HepG2 (cell line): ENCODE data around the gene GAS2L1. TPM values are rescaled to one million over a fixed set of nuclear protein-coding genes. Genes with fewer than 3 reads are reported as not detected.

Experiments
- ARID5B ChIP-seq: IDR thresholded peaks from 2 replicates; pipeline ENCODE4 v1.4.0; 2020; ENCODE audit warnings: mild to moderate bottlenecking, missing genetic modification reagents
- CCDC6 ChIP-seq: sonication (generic); formaldehyde crosslinking; IDR thresholded peaks from 2 replicates; pipeline ENCODE4 v1.8.1; 2022; ENCODE audit warnings: mild to moderate bottlenecking, missing genetic modification reagents, moderate library complexity
- IRF9 ChIP-seq: sonication (generic); formaldehyde crosslinking; IDR thresholded peaks from 2 replicates; pipeline ENCODE4 v1.8.0; 2022; ENCODE audit warnings: missing genetic modification reagents, mild to moderate bottlenecking, borderline replicate concordance
- KDM1A ChIP-seq: IDR thresholded peaks from 2 replicates; pipeline ENCODE4 v1.6.1; 2016; ENCODE audit warnings: missing compliant biosample characterization
- MXI1 ChIP-seq: IDR thresholded peaks from 3 replicates; pipeline ENCODE4 v1.6.1; 2012; ENCODE audit warnings: low read depth, low read length, inconsistent platforms, borderline replicate concordance
- MYC ChIP-seq: sonication (generic); formaldehyde crosslinking; IDR thresholded peaks from 2 replicates; pipeline ENCODE4 v1.9.0; 2021; ENCODE audit warnings: missing genetic modification reagents, borderline replicate concordance
- SKI ChIP-seq: fragments of 450-650 bp; IDR thresholded peaks from one replicate; pipeline ENCODE4 v1.6.1; 2018; ENCODE audit warnings: mild to moderate bottlenecking; ENCODE audit not compliant: partially characterized antibody
- SRSF1 ChIP-seq: fragments of 200-400 bp; formaldehyde crosslinking; optimal IDR thresholded peaks from 2 replicates; pipeline ENCODE3; 2017; ENCODE audit warnings: mild to moderate bottlenecking, low read depth, low read length, moderate library complexity
- TEAD3 ChIP-seq: optimal IDR thresholded peaks from 2 replicates; pipeline ENCODE3; 2016; ENCODE audit warnings: borderline replicate concordance
- ZBTB38 ChIP-seq: sonication (generic); formaldehyde crosslinking; IDR thresholded peaks from 2 replicates; pipeline ENCODE4 v1.5.1; 2020; ENCODE audit warnings: mild to moderate bottlenecking, missing genetic modification reagents
- ZFP36 ChIP-seq: fragments of 150-350 bp; IDR thresholded peaks from 2 replicates; pipeline ENCODE4 v1.6.1; 2018; ENCODE audit warnings: borderline replicate concordance, low read length, low read depth; ENCODE audit not compliant: partially characterized antibody
- ZFP37 ChIP-seq: sonication (generic); formaldehyde crosslinking; IDR thresholded peaks from 2 replicates; pipeline ENCODE4 v1.4.0; 2020; ENCODE audit warnings: missing genetic modification reagents, borderline replicate concordance
- ZFX ChIP-seq: sonication (generic); formaldehyde crosslinking; IDR thresholded peaks from 2 replicates; pipeline ENCODE4 v1.4.0; 2020; ENCODE audit warnings: mild to moderate bottlenecking, low read depth, missing genetic modification reagents, moderate library complexity
- ZFY ChIP-seq: sonication (generic); formaldehyde crosslinking; IDR thresholded peaks from 2 replicates; pipeline ENCODE4 v1.4.0; 2020; ENCODE audit warnings: missing genetic modification reagents
- ZNF143 ChIP-seq: sonication (generic); formaldehyde crosslinking; IDR thresholded peaks from 2 replicates; pipeline ENCODE4 v1.4.0; 2020; ENCODE audit warnings: missing genetic modification reagents
- ZNF160 ChIP-seq: sonication (generic); formaldehyde crosslinking; IDR thresholded peaks from 2 replicates; pipeline ENCODE4 v1.8.0; 2022; ENCODE audit warnings: mild to moderate bottlenecking, inconsistent platforms, missing genetic modification reagents
- ZNF207 ChIP-seq: fragments of 450-650 bp; IDR thresholded peaks from 2 replicates; pipeline ENCODE4 v1.6.1; 2016; ENCODE audit warnings: antibody characterized with exemption, borderline replicate concordance
- ZNF343 ChIP-seq: sonication (generic); formaldehyde crosslinking; IDR thresholded peaks from 2 replicates; pipeline ENCODE4 v1.4.0; 2020; ENCODE audit warnings: mild to moderate bottlenecking, missing genetic modification reagents
- ZNF607 ChIP-seq: sonication (generic); formaldehyde crosslinking; IDR thresholded peaks from 2 replicates; pipeline ENCODE4 v1.5.1; 2020; ENCODE audit warnings: missing genetic modification reagents, mild to moderate bottlenecking, borderline replicate concordance
- ZNF768 ChIP-seq: sonication (generic); formaldehyde crosslinking; IDR thresholded peaks from 2 replicates; pipeline ENCODE4 v1.4.0; 2020; ENCODE audit warnings: missing genetic modification reagents
- ZNF788 ChIP-seq: sonication (generic); formaldehyde crosslinking; IDR thresholded peaks from 2 replicates; pipeline ENCODE4 v1.5.0; 2020; ENCODE audit warnings: mild to moderate bottlenecking, missing genetic modification reagents, borderline replicate concordance
- polyA plus RNA-seq, 8 experiments: library from polyadenylated mRNA; depleted of rRNA in 3 of 8; stranded (reverse) in 7 of 8; unstranded in 1 of 8; fragments of >200 nt; fragmentation: Illumina TruSeq in 4 of 8; extraction: Trizol in 4 of 8; gene quantifications; 2 replicates each; pipeline versions ENCODE4 v1.2.1 to v1.2.3, GENCODE V29; 2011 to 2016; ENCODE audit warnings: low read depth in 4 of 8, missing spikeins in 1 of 8, mixed read lengths in 1 of 8; ENCODE audit not compliant: insufficient read depth in 1 of 8
- total RNA-seq, 5 experiments: library from RNA; depleted of rRNA; stranded (reverse); fragments of >200 nt; fragmentation: Illumina TruSeq; extraction: Trizol; gene quantifications; 2 replicates each; pipeline ENCODE4 v1.2.3, GENCODE V29; 2016; ENCODE audit warnings: low read depth in 1 of 5
- TF ChIP-seq, protein P1 (sequence below): sonication (generic); formaldehyde crosslinking; IDR thresholded peaks from 2 replicates; pipeline ENCODE4 v1.8.1; 2023; ENCODE audit warnings: missing genetic modification reagents, inconsistent platforms, borderline replicate concordance

The GAS2L1 gene
- total and polyA plus RNA-seq, 2 of the 13 experiments (the other 11 are each of a cell fraction or from before 2014, with no cell fraction given), result 1.8 to 3.3 TPM

DNA sequence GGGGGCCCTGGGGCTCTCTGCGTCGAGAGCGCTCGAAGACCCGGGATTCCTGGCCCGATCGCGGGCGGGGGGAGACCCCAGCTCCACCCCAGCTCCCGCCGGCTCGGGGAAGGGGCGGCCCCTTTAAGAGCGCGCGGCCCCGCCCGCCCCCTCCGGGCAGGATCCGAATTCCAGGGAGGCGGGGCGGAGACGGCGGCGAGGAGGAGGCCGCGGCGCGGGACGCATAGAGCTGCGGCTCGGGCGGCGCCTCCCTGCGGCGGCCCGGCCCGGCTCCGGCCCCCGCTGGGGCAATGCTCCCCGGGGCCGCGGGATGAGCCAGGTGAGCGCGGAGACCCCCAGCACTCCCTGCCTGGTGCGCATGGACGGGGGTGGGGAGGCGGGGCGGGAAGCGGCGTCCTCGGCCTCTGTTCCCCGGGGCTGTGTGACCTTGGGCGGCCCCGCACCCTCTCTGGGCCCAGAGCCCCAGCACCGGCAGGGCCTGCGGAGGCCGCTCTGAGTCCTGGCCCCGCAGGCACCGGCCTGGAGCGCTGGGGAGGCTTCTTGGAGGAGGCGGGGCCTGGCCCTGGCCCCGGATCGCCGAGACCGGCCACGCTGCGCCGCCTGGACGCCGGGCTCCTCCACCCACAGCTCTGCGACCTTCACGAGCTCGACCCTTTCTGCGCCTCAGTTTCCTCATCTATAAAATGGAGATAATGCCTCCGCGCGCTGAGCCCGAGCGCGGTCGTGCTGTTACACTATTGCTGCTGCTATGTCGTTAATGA is 565 bp downstream of the GAS2L1 start (continued):
- TF ChIP-seq, protein P1, sequence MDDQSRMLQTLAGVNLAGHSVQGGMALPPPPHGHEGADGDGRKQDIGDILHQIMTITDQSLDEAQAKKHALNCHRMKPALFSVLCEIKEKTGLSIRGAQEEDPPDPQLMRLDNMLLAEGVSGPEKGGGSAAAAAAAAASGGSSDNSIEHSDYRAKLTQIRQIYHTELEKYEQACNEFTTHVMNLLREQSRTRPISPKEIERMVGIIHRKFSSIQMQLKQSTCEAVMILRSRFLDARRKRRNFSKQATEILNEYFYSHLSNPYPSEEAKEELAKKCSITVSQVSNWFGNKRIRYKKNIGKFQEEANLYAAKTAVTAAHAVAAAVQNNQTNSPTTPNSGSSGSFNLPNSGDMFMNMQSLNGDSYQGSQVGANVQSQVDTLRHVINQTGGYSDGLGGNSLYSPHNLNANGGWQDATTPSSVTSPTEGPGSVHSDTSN, result no peak
- TF ChIP-seq MXI1 (peak; percentile 54; the same call in 1 of the 3 replicates), ZFP37 (CRISPR knock-in tag) (0 out of 2 replicates have a peak, but pooled peaks have one; percentile 14), ZNF788 (CRISPR knock-in tag) (0 out of 2 replicates have a peak, but pooled peaks have one; percentile 2), ARID5B (CRISPR knock-in tag) (no peak), CCDC6 (CRISPR knock-in tag) (peak; percentile 47), ZNF207 (no peak), ZFX (CRISPR knock-in tag) (peak; percentile 50), ZFP36 (peak; percentile 77), ZBTB38 (CRISPR knock-in tag) (peak; percentile 50), ZNF607 (0 out of 2 replicates have a peak, but pooled peaks have one; percentile 38), ZNF343 (CRISPR knock-in tag) (no peak), TEAD3 (CRISPR knock-in tag) (peak; percentile 85), ZNF143 (no peak), SKI (peak; percentile 11), ZNF160 (0 out of 2 replicates have a peak, but pooled peaks have one; percentile 9), IRF9 (CRISPR knock-in tag) (no peak), SRSF1 (peak; percentile 34), ZNF768 (CRISPR knock-in tag) (peak; percentile 100), KDM1A (peak; percentile 71; the same call in 1 of the 2 replicates), ZFY (CRISPR knock-in tag) (peak; percentile 53; the same call in 1 of the 2 replicates), MYC (peak; percentile 34)
